Measurements from ENCODE around the gene NAT14.

NAT14 gene

DNA sequence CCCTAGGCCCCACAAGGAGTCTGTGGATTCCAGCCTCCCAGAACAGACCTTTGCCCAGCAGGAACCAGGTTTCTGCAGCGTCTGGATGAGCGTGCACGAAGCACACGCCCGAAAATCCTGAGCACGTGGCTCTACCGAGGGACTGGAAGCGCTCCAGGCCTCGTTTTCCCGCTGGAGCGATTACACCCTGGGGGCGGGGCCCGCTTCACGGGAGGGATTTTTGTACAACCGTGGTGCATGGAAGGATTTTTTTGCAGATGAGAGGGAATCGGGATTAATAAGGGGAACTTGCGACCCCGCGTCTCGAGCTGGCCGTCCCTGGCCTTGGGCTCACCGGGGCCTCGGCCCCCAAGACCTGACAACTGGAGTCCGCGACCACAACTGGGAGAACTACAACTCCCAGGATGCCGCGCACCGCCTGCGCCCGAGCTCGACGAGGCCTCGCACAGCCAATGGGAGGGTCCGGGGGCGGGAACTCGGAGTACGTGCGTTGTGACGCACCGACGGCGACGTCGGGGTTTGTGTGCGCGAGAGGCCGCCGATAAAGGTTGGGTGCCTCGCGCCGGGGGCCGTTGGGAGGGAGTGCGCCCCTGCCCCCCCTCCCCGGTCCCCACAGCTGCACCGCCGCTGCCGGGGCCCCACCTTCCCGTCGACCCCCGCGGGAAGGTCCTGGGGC is 8.8 kb upstream of the NAT14 start, which contains the start of gene ZNF628:
TSS of gene ZNF628 (plus strand) at position 518 of the 676 bp plus-strand sequence. CDS start 3,294 bp downstream, outside the sequence.
- peak within 1 kb of the TSS; percentile 79 for H3K4me2 ChIP-seq (ENCODE audit: insufficient read depth, low read length)
- H3K27me3 ChIP-seq (ENCODE audit: insufficient read depth, low read length, poor library complexity) = no peaks in the 10 kb centered on the region
- ATAC-seq (ENCODE audit: insufficient read depth, low read depth) = peak; percentile 91
- H3K36me3 ChIP-seq (ENCODE audit: insufficient read depth, low read length) = peaks cover 6% of the 10 kb centered on the region
- peaks cover 13% of the 10 kb centered on the region for H4K20me1 ChIP-seq (ENCODE audit: insufficient read depth, low read length)
- H2AFZ ChIP-seq (ENCODE audit: low read depth, low read length) = peak within 1 kb of the TSS; percentile 76
- H3K9me3 ChIP-seq (ENCODE audit: insufficient read depth, low read length, severe bottlenecking) = no peaks in the 10 kb centered on the region
- peak within 1 kb of the TSS; percentile 90 for H3K27ac ChIP-seq (ENCODE audit: low read length)
- peak within 1 kb of the TSS; percentile 77 to 85 for H3K4me3 ChIP-seq (ENCODE audit: low read depth in 1 of 2, low read length in 2 of 2)
- peak; percentile 99 for DNase-seq
- peaks cover 38% of the 10 kb centered on the region for H3K79me2 ChIP-seq (ENCODE audit: insufficient read depth, low read length)
- peak within 1 kb of the TSS; percentile 87 for H3K9ac ChIP-seq (ENCODE audit: low read depth, low read length)
- H3K4me1 ChIP-seq (ENCODE audit: insufficient read depth, low read length) = peaks cover 41% of the 10 kb centered on the region
- no peak for TF ChIP-seq EZH2 (IDR thresholded peaks at IDR 0.05; ENCODE audit: borderline replicate concordance, low read depth, low read length, severe bottlenecking)

GRCh38 chr19:55477905-55478304 is 7.1 kb upstream of the NAT14 start:
- peak overlapping the region; percentile 77 to 85; a peak in 3 of 4 replicates for H3K4me3 ChIP-seq (ENCODE audit: low read depth in 1 of 2, low read length in 2 of 2)
- DNase-seq = no peak
- H3K36me3 ChIP-seq (ENCODE audit: insufficient read depth, low read length) = peaks cover 15% of the 10 kb centered on the region
- H3K9me3 ChIP-seq (ENCODE audit: insufficient read depth, low read length, severe bottlenecking) = no peaks in the 10 kb centered on the region
- no peaks in the 10 kb centered on the region for H3K27me3 ChIP-seq (ENCODE audit: insufficient read depth, low read length, poor library complexity)
- H3K4me2 ChIP-seq (ENCODE audit: insufficient read depth, low read length) = peak overlapping the region; percentile 68
- H3K4me1 ChIP-seq (ENCODE audit: insufficient read depth, low read length) = peaks cover 41% of the 10 kb centered on the region
- ATAC-seq (ENCODE audit: insufficient read depth, low read depth) = no peak
- peaks cover 14% of the 10 kb centered on the region for H4K20me1 ChIP-seq (ENCODE audit: insufficient read depth, low read length)
- peak overlapping the region; percentile 61 for H3K9ac ChIP-seq (ENCODE audit: low read depth, low read length)
- no peak overlapping the region for H2AFZ ChIP-seq (ENCODE audit: low read depth, low read length)
- peak overlapping the region; percentile 52 for H3K27ac ChIP-seq (ENCODE audit: low read length)
- peaks cover 38% of the 10 kb centered on the region for H3K79me2 ChIP-seq (ENCODE audit: insufficient read depth, low read length)
- TF ChIP-seq EZH2 (IDR thresholded peaks at IDR 0.05; ENCODE audit: borderline replicate concordance, low read depth, low read length, severe bottlenecking) = no peak
- TF ChIP-seq, protein P1, sequence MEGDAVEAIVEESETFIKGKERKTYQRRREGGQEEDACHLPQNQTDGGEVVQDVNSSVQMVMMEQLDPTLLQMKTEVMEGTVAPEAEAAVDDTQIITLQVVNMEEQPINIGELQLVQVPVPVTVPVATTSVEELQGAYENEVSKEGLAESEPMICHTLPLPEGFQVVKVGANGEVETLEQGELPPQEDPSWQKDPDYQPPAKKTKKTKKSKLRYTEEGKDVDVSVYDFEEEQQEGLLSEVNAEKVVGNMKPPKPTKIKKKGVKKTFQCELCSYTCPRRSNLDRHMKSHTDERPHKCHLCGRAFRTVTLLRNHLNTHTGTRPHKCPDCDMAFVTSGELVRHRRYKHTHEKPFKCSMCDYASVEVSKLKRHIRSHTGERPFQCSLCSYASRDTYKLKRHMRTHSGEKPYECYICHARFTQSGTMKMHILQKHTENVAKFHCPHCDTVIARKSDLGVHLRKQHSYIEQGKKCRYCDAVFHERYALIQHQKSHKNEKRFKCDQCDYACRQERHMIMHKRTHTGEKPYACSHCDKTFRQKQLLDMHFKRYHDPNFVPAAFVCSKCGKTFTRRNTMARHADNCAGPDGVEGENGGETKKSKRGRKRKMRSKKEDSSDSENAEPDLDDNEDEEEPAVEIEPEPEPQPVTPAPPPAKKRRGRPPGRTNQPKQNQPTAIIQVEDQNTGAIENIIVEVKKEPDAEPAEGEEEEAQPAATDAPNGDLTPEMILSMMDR (IDR thresholded peaks at IDR 0.05; ENCODE audit: borderline replicate concordance, extremely low read depth, low read length, poor library complexity, severe bottlenecking) = no peak

- Histone ChIP-seq H3K79me2 (ENCODE audit: insufficient read depth, low read length) (peaks cover 38% of the 10 kb centered on the region), H3K9ac (ENCODE audit: low read depth, low read length) (peak overlapping the region; percentile 61; the same call in 1 of the 2 replicates), H2AFZ (ENCODE audit: low read depth, low read length) (no peak overlapping the region), H3K27ac (ENCODE audit: low read length) (peak overlapping the region; percentile 12; the same call in 1 of the 2 replicates), H3K4me2 (ENCODE audit: insufficient read depth, low read length) (peak overlapping the region; percentile 68), H3K27me3 (ENCODE audit: insufficient read depth, low read length, poor library complexity) (no peaks in the 10 kb centered on the region), H3K9me3 (ENCODE audit: insufficient read depth, low read length, severe bottlenecking) (no peaks in the 10 kb centered on the region), H4K20me1 (ENCODE audit: insufficient read depth, low read length) (peaks cover 14% of the 10 kb centered on the region), H3K4me1 (ENCODE audit: insufficient read depth, low read length) (peaks cover 43% of the 10 kb centered on the region), H3K36me3 (ENCODE audit: insufficient read depth, low read length) (peaks cover 20% of the 10 kb centered on the region), H3K4me3 (ENCODE audit: low read depth in 1 of 2, low read length in 2 of 2) (peak overlapping the region in 1 of 2 experiments; percentile 77; a peak in 2 of 4 replicates)
- no peak for TF ChIP-seq EZH2 (IDR thresholded peaks at IDR 0.05; ENCODE audit: borderline replicate concordance, low read depth, low read length, severe bottlenecking)
- TF ChIP-seq, protein P1 (IDR thresholded peaks at IDR 0.05; ENCODE audit: borderline replicate concordance, extremely low read depth, low read length, poor library complexity, severe bottlenecking) = no peak
- DNase-seq (no peak), ATAC-seq (ENCODE audit: insufficient read depth, low read depth) (no peak)
Measured at GRCh38 chr19:55478364-55478763, 6.6 kb upstream of the NAT14 start.

DNA sequence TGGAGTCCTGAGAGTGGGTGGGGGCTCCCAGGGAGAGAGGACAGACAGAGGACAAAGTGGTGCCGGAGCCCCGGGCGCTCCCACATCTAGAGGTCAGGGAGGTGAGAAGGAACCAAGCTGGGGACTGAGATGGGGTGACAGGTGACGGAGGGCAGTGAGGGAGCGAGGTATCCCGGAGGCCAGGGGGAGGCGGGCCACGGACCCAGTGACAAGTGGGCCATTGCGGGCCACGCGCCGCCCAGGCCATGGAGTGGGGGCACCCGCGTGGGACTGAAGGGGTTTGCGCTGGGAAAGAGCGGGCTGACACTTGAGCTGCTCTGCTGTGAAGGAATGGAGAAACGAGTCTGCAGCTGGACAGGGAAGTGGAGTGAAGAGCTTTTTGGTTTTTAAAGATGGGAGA is 5.9 kb upstream of the NAT14 start:
- no peak for TF ChIP-seq EZH2 (IDR thresholded peaks at IDR 0.05; ENCODE audit: borderline replicate concordance, low read depth, low read length, severe bottlenecking)
- TF ChIP-seq, protein P1 (IDR thresholded peaks at IDR 0.05; ENCODE audit: borderline replicate concordance, extremely low read depth, low read length, poor library complexity, severe bottlenecking) = no peak
- Histone ChIP-seq H4K20me1 (ENCODE audit: insufficient read depth, low read length) (peaks cover 19% of the 10 kb centered on the region), H2AFZ (ENCODE audit: low read depth, low read length) (no peak overlapping the region), H3K27me3 (ENCODE audit: insufficient read depth, low read length, poor library complexity) (no peaks in the 10 kb centered on the region), H3K79me2 (ENCODE audit: insufficient read depth, low read length) (peaks cover 38% of the 10 kb centered on the region), H3K9ac (ENCODE audit: low read depth, low read length) (no peak overlapping the region), H3K27ac (ENCODE audit: low read length) (no peak overlapping the region), H3K4me1 (ENCODE audit: insufficient read depth, low read length) (peaks cover 50% of the 10 kb centered on the region), H3K4me3 (ENCODE audit: low read depth in 1 of 2, low read length in 2 of 2) (no peak overlapping the region), H3K4me2 (ENCODE audit: insufficient read depth, low read length) (peak overlapping the region; percentile 68; the same call in 1 of the 2 replicates), H3K36me3 (ENCODE audit: insufficient read depth, low read length) (peaks cover 23% of the 10 kb centered on the region), H3K9me3 (ENCODE audit: insufficient read depth, low read length, severe bottlenecking) (no peaks in the 10 kb centered on the region)
- no peak for ATAC-seq (ENCODE audit: insufficient read depth, low read depth)
- DNase-seq = no peak
